ENCODE measurements around the gene SEMA3B. TPM values are rescaled to one million over a fixed set of nuclear protein-coding genes. Genes with fewer than 3 reads are reported as not detected.

Gene SEMA3B
- total RNA-seq, 5 donors from 2014 or later (not counting 1 experiment from before 2014, with no cell fraction given): 0.33 to 2.5 (median 1.5) TPM

Other genes with a start within 250 kb of the SEMA3B start
- gene RBM5, start 180.2 kb upstream of the SEMA3B start, total RNA-seq: 100 to 1,000 TPM; 293 to 354 (median 316) TPM
- gene SEMA3F, start 113.8 kb upstream of the SEMA3B start, total RNA-seq: under 1 TPM in 4 of 5 donors, not detected in 1; 0.32 to 0.46 (median 0.36) TPM
- under 1 TPM in 1 of 5 donors, not detected in 4; 0.28 TPM for gene GNAT1, start 77.5 kb upstream of the SEMA3B start, total RNA-seq
- gene SLC38A3, start 63.9 kb upstream of the SEMA3B start, total RNA-seq: under 1 TPM in 4 of 5 donors, not detected in 1; 0.29 to 0.98 (median 0.44) TPM
- 100 to 1,000 TPM; 257 to 313 (median 287) TPM for gene GNAI2, start 32.9 kb upstream of the SEMA3B start, total RNA-seq
- gene LSMEM2, start 9.9 kb downstream of the SEMA3B start, total RNA-seq: not detected
- gene IFRD2, start 23.3 kb downstream of the SEMA3B start, total RNA-seq: 10 to 100 TPM; 50.0 to 91.2 (median 75.9) TPM
- gene HYAL3, start 30.3 kb downstream of the SEMA3B start, total RNA-seq: 1 to 10 TPM; 2.6 to 6.2 (median 3.9) TPM
- gene NAA80, start 30.3 kb downstream of the SEMA3B start, total RNA-seq: 10 to 100 TPM; 33.8 to 45.7 (median 43.9) TPM
- gene HYAL1, start 34.4 kb downstream of the SEMA3B start, total RNA-seq: under 1 TPM in 3 of 5 donors, not detected in 2; 0.61 to 0.79 (median 0.69) TPM
- gene HYAL2, start 53.6 kb downstream of the SEMA3B start, total RNA-seq: 1 to 10 TPM in 4 of 5 donors, under 1 TPM in 1; 0.50 to 6.8 (median 3.0) TPM
- 10 to 100 TPM; 14.9 to 33.1 (median 26.8) TPM for gene TUSC2, start 59.1 kb downstream of the SEMA3B start, total RNA-seq
- gene RASSF1, start 71.7 kb downstream of the SEMA3B start, total RNA-seq: 100 to 1,000 TPM in 1 of 5 donors, 10 to 100 TPM in 4; 73.2 to 153 (median 79.6) TPM
- gene ZMYND10, start 76.6 kb downstream of the SEMA3B start, total RNA-seq: 1 to 10 TPM; 1.2 to 6.1 (median 2.9) TPM
- gene NPRL2, start 81.6 kb downstream of the SEMA3B start, total RNA-seq: 10 to 100 TPM; 26.6 to 52.2 (median 48.1) TPM
- gene CYB561D2, start 81.7 kb downstream of the SEMA3B start, total RNA-seq: 10 to 100 TPM; 25.7 to 45.3 (median 32.7) TPM
- 10 to 100 TPM; 13.9 to 35.2 (median 33.1) TPM for gene TMEM115, start 90.4 kb downstream of the SEMA3B start, total RNA-seq
- gene CACNA2D2, start 234.5 kb downstream of the SEMA3B start, total RNA-seq: 1 to 10 TPM; 2.6 to 8.9 (median 4.1) TPM